Cardiac fibroblast (primary cell): ENCODE data around the gene RPRML.

Experiments used
- DNase-seq, 2 donors: peaks; one replicate each; pipeline versions ENCODE4 v3.0.0 to v3.0.0-alpha.2; 2010; ENCODE audit warnings: low read depth in 2 of 2
- H3K4me3 ChIP-seq, 2 donors: replicated peaks in 1 of 2; 1 replicate in 1 of 2; 2 replicates in 1 of 2; pipeline ENCODE4 v1.5.1; 2011; ENCODE audit warnings: low read depth in 2 of 2, low read length in 2 of 2, mild to moderate bottlenecking in 2 of 2, moderate library complexity in 1 of 2
- TF ChIP-seq, protein P1 (sequence below): IDR thresholded peaks from one replicate; pipeline ENCODE4 v1.5.1; 2011; ENCODE audit warnings: low read depth, mild to moderate bottlenecking, low read length, inconsistent platforms

Gene RPRML

DNA sequence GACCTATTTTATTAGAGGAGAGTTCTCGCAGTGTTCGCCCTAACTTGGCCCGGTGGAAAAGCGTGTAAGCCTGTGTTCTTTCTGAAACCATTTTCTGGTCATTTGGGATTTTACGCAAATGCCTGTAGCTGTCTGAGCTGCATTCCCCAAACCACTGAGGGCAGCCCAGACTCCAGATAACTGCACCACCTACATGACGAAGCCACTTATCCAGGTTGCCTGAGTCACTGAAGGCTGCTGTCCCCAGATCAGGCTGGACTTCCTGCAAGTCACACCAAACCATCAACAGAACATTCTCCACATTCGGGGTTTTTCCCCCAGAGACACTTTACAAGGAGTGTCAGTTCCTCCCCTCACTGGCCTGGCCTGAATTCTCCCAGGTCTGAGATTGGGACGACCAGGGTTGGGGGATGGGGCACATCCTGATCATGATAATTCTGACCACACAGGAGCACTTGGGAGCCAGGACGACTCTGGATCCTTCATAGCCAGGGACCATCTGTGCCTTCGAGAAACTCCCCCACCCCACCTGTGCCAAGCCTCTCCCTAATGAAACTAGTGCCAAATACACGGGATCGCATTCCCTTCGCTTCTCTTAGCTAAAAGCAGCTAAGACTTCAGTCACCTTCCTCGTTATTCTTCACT lies 2.3 kb downstream of the RPRML start:
- TF ChIP-seq, protein P1, sequence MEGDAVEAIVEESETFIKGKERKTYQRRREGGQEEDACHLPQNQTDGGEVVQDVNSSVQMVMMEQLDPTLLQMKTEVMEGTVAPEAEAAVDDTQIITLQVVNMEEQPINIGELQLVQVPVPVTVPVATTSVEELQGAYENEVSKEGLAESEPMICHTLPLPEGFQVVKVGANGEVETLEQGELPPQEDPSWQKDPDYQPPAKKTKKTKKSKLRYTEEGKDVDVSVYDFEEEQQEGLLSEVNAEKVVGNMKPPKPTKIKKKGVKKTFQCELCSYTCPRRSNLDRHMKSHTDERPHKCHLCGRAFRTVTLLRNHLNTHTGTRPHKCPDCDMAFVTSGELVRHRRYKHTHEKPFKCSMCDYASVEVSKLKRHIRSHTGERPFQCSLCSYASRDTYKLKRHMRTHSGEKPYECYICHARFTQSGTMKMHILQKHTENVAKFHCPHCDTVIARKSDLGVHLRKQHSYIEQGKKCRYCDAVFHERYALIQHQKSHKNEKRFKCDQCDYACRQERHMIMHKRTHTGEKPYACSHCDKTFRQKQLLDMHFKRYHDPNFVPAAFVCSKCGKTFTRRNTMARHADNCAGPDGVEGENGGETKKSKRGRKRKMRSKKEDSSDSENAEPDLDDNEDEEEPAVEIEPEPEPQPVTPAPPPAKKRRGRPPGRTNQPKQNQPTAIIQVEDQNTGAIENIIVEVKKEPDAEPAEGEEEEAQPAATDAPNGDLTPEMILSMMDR: no peak
- no peak for DNase-seq
- H3K4me3 ChIP-seq: no peak overlapping the region

GRCh38 chr17:46975287-46975686 lies 3.8 kb downstream of the RPRML start:
- no peak overlapping the region for H3K4me3 ChIP-seq
- DNase-seq: no peak
- TF ChIP-seq, protein P1: no peak

DNA sequence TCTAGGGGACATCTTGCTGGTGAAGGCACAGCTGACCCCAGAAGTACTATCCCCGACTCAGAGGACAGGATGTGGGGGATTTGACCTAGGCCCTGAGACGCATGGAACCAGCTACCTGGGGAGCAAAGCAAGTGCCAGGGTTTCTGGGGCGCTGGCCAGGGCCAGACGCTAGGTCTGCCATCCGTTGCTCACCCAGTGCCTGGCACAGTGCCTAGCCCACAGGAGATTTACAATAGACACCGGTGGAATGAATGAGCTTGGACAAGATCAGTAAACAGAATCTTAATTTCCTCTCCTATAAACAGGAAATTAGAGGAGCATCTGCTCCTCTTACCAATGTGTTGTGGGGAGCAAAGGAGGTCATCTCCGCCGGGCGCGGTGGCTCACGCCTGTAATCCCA lies 5.0 kb downstream of the RPRML start:
- TF ChIP-seq, protein P1: no peak
- DNase-seq: no peak
- no peak overlapping the region for H3K4me3 ChIP-seq

GRCh38 chr17:46972346-46972745 lies 6.7 kb downstream of the RPRML start:
- no peak overlapping the region for H3K4me3 ChIP-seq
- TF ChIP-seq, protein P1: no peak
- DNase-seq: no peak

GRCh38 chr17:46971647-46972300 lies 7.3 kb downstream of the RPRML start:
- TF ChIP-seq, protein P1: no peak
- no peak overlapping the region for H3K4me3 ChIP-seq
- DNase-seq: no peak

GRCh38 chr17:46968896-46969295 lies 10.2 kb downstream of the RPRML start:
- H3K4me3 ChIP-seq: no peak overlapping the region
- DNase-seq: no peak
- TF ChIP-seq, protein P1: no peak
